ENCODE results near the gene KIF19. TPM values are rescaled to one million over a fixed set of nuclear protein-coding genes. Genes with fewer than 3 reads are reported as not detected.

KIF19 gene
- total and polyA plus RNA-seq, 2 of the 4 experiments (the other 2 are of a cell fraction) = not detected

GRCh38 chr17:74328487-74328886 is 2.5 kb downstream of the KIF19 start:
- TF ChIP-seq NFE2L2 (IDR thresholded peaks at IDR 0.05; ENCODE audit: low read depth, low read length) (no peak), MXI1 (IDR thresholded peaks at IDR 0.05; ENCODE audit: borderline replicate concordance, low read depth, low read length) (no peak), MAFK (IDR thresholded peaks at IDR 0.05; ENCODE audit: low read depth, low read length) (no peak), RAD21 (IDR thresholded peaks at IDR 0.05; ENCODE audit: low read length) (no peak), CHD1 (IDR thresholded peaks at IDR 0.05; ENCODE audit: low read depth, low read length) (no peak), USF2 (IDR thresholded peaks at IDR 0.05; ENCODE audit: low read depth, low read length) (no peak), CEBPB (IDR thresholded peaks at IDR 0.05; ENCODE audit: low read depth, low read length) (no peak), FOS (IDR thresholded peaks at IDR 0.05; ENCODE audit: low read depth, low read length) (no peak), SMC3 (IDR thresholded peaks at IDR 0.05; ENCODE audit: low read depth, low read length) (no peak), RFX5 (IDR thresholded peaks at IDR 0.05; ENCODE audit: low read depth, low read length) (no peak), ELK1 (IDR thresholded peaks at IDR 0.05; ENCODE audit: borderline replicate concordance, low read depth, low read length) (no peak)
- no CpG with 5 or more reads among the region's 3 CpGs for WGBS, 2 experiments (ENCODE audit: extremely low coverage in 2 of 2, insufficient read length in 1 of 2)
- Histone ChIP-seq H3K27ac (ENCODE audit: insufficient read depth, low read length) (no peak overlapping the region), H2BK120ac (ENCODE audit: low read depth, low read length) (no peak overlapping the region), H2AFZ (replicated peaks; ENCODE audit: low read length, poor library complexity) (no peak overlapping the region), H2AK9ac (replicated peaks; ENCODE audit: low read depth, low read length, poor library complexity) (no peak overlapping the region), H2BK15ac (ENCODE audit: low read depth, low read length) (no peak overlapping the region), H4K91ac (ENCODE audit: insufficient read depth, low read depth, low read length) (no peak overlapping the region), H3K36me3 (ENCODE audit: control insufficient read depth, insufficient read depth, low read length) (no peaks in the 10 kb centered on the region), H3K4me2 (ENCODE audit: low read depth, low read length) (no peak overlapping the region), H2AK5ac (ENCODE audit: low read depth, low read length) (no peak overlapping the region), H3K56ac (ENCODE audit: extremely low read depth, insufficient read depth, low read length) (no peak overlapping the region), H3K23ac (ENCODE audit: low read depth, low read length) (no peak overlapping the region), H2BK5ac (ENCODE audit: low read depth, low read length, poor library complexity, severe bottlenecking) (no peak overlapping the region), H4K5ac (ENCODE audit: low read depth, low read length) (no peak overlapping the region), H3K9me3 (ENCODE audit: control insufficient read depth, insufficient read depth, low read length) (no peaks in the 10 kb centered on the region), H2BK20ac (ENCODE audit: low read depth, low read length) (no peak overlapping the region), H3K4me1 (ENCODE audit: control insufficient read depth, insufficient read depth, low read length) (no peaks in the 10 kb centered on the region), H3K27me3 (ENCODE audit: control insufficient read depth, insufficient read depth, low read length) (peaks cover 8% of the 10 kb centered on the region), H4K8ac (ENCODE audit: low read depth in 2 of 2, low read length in 2 of 2) (no peak overlapping the region), H3K14ac (replicated peaks; ENCODE audit: low read depth, low read length) (no peak overlapping the region), H3K4me3 (ENCODE audit: insufficient read depth, low read depth, low read length) (no peak overlapping the region), H3K9ac (ENCODE audit: low read depth, low read length) (no peak overlapping the region), H3K79me1 (ENCODE audit: low read depth in 1 of 2, low read length in 2 of 2) (no peaks in the 10 kb centered on the region), H4K20me1 (ENCODE audit: insufficient read depth, low read length) (no peaks in the 10 kb centered on the region), H3K18ac (ENCODE audit: low read depth, low read length) (no peak overlapping the region), H3K9me1 (ENCODE audit: insufficient read depth, low read length) (no peaks in the 10 kb centered on the region), H3K4ac (ENCODE audit: low read depth, low read length) (no peak overlapping the region)
- ATAC-seq (ENCODE audit: low read depth) = no peak
- POLR2A ChIA-PET (ENCODE audit: unreplicated experiment) = no interaction called here
- in situ Hi-C loops (cut with MboI; ENCODE audit: low sequenced_read_pairs) (no loop called here), intact Hi-C loops (cut with micrococcal nuclease) (no loop called here), dilution Hi-C loops (cut with HindIII; ENCODE audit: low sequenced_read_pairs, unreplicated experiment) (no loop called here)
- BruUV-seq (replicated peaks) = no TSS peak
- no peak for DNase-seq
- CTCF ChIA-PET = no interaction called here
